CD4-positive, alpha-beta T cell treated with Interferon gamma for 1 hour (primary cell): ENCODE data around the gene CFAP99.
A peak's percentile ranks its signal among the peaks of the same experiment; 100 is the strongest.

Source experiments
- DNase-seq: peaks from one replicate; pipeline ENCODE4 v3.0.0-alpha.2; 2020

CFAP99 gene

DNA sequence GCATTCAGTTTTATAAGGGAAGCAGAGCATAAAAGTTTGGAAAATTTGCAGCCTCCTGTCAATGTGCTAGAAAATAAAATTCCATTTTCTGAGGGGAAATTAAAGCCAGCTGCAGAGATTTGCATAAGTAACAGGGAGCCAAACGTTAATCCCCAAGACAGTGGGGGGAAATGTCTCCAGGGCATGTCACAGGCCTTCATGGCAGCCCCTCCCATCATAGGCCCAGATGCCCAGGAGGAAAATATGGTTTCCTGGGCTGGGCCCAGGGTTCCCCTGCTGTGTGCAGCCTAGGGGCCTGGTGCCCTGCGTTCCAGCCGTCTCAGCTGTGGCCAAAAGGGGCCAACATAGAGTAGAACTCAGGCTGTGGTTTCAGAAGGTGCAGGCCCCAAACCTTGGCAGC lies 59.5 kb downstream of the CFAP99 start:
- no peak for DNase-seq

DNA sequence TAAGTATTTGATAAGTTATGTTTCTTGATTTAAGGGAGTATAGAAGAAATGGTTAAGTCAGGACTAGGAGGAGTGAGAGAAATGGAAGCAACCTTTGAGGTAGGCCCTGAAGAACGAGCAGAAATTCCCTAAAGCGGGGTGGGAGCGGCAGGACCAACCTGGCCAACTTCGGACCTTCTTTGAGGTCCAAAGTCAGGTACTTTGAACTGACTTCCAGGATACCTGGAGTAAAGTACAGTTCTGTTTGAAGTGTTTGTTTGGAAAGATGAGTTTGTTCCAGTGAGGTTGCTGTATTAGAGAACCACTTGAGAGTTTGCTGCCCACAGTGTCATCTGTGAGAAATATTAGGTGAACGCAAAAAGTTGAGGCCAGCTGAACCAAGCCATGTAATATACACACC lies 61.9 kb downstream of the CFAP99 start:
- DNase-seq, result no peak

DNA sequence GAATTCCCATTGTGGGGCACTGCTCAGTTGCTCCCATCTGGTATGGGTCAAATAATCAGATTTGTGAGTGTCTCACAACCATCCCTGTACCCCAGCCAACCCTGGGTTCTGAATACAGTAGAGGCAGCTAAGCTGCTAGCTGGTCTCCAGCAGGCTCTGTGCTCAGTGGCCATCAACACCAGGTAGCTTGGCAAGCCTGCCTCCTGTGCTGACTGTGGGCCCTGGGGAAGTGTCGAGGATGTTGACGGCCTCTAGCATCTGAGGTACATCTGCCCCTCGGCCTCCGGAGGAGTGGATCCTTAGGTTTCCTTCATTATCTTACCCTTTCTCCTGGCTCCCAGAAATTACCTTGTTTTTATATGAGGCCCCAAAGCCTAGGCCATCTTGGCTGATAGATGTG lies 63.4 kb downstream of the CFAP99 start:
- no peak for DNase-seq

DNA sequence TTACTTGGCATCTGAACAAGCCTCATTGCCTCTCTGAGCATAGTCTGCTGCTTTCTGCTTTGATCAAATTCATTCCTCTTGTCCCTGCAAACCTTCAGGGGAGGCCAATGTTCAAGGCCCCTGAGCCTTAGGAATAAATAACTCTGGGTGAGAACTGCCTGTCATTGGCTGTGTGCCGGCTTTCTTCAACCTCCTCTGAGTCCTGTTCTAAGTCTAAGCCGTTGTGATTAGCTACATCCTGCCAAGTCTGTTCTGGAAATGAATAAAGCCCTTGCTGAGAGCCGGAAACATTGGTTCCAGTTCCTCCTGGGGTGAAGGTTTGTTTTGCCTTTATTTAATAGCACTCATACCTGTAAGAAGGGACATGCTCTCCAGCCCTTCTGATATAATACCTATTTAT lies 63.9 kb downstream of the CFAP99 start:
- DNase-seq, result no peak

DNA sequence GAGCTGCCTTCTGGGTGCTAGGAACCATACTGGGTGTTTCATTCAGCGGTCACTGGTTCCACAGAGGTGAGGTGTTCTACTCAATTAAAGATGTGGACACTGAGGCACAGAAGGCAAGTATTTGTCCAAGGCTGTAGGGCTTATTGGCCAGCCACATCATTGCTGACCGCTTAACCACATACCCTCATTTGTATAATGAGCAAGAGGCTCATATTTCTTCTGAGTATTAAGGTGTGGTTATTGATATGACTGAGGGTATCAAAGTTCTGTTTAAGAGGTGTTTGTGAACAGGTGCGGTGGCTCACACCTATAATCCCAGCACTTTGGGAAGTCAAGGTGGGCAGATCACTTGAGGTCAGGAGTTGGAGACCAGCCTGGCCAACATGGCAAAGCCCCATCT lies 64.5 kb downstream of the CFAP99 start:
- DNase-seq, result no peak

DNA sequence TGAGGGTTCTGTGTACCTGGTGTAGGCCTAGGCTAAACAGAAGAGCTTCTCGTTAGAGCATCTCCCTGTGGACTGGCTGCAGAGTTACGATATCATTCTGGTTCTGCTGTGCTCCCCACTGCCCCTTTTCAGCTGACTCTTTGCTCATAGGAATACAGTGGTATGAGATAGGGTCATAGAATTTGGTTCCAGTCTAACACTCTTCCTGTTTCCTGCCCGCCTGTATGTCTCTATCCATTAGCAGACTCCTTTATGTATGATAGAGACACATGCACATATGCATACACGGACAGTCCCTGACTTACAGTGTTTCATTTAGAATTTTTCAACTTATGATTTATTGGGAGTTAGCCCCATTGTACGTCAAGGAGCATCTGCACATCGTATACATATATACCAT lies 65.4 kb downstream of the CFAP99 start:
- DNase-seq, result no peak

DNA sequence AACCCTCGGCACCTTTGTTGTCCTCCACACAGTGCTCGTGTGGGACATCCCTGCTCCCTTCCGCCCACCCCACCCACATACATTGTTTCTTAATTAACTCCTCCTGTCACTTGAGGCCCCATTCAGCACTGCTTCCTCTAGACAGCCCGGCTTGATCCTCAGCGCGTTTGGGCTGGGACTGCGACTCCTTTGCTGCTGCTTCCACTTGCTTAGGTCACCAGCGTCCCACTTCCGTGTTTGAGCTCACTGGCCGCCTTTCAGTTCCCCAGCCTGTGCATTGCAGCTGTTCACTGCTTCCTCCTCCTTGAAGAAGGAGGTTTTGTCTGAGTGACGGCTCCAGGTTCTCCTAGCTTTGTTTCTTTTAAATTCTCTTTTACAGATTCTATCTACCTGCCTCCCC lies 66.2 kb downstream of the CFAP99 start:
- peak; percentile 80 for DNase-seq

DNA sequence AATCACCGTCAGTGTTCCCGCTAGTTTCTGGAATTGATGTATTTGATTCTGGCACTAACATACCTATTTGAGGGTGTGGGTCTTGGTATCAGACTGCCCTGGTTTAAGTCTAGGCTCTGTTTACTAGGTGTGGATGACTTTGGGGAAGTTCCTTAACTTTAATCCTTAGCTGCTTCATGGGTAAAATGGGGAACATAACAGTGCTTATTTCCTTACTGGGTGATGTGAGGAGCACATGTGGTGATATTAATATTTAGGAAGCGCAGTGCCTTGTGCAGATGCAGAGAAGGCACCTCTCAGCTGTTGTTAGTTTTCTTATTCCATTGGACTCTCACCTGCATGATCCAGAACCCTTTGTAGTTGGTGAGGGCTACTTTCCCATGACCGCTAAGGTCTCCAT lies 67.2 kb downstream of the CFAP99 start:
- no peak for DNase-seq

DNA sequence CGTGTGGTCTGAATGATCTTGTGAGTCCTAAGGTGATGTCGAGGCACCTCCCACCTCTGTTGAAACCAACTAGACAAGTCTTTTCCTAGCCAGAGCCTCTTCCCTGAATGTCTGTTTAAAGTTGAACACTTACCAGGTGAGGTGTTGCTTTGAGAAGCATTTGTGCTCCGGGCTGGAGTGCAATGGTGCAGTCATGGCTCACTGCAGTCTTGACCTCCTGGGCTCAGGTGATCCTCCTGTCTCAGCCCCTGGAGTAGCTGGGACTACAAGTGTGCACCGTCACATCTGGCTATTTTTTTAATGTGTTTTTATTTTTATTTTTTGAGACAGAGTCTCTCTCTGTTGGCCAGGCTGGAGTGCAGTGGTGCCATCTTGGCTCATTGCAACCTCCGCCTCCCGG lies 68.2 kb downstream of the CFAP99 start:
- DNase-seq, result no peak

DNA sequence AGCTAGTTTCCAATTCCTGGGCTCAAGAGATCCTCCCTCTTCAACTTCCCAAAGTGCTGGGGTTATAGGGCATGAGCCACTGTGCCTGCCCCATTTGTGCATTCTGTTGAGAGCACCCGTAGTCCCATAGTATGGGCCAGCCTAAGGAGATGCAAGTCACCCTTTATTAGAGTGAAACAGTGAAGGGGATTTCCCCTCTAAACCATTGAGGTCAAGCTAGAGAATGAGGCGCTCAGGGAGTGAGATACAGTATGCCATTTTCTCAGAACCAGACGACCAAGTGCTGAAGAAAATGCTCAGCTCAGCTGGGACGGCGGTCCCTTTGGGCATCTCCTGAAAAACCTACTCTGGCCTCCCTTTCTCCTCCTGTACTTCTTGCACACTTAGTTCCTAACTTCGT lies 68.9 kb downstream of the CFAP99 start:
- no peak for DNase-seq

DNA sequence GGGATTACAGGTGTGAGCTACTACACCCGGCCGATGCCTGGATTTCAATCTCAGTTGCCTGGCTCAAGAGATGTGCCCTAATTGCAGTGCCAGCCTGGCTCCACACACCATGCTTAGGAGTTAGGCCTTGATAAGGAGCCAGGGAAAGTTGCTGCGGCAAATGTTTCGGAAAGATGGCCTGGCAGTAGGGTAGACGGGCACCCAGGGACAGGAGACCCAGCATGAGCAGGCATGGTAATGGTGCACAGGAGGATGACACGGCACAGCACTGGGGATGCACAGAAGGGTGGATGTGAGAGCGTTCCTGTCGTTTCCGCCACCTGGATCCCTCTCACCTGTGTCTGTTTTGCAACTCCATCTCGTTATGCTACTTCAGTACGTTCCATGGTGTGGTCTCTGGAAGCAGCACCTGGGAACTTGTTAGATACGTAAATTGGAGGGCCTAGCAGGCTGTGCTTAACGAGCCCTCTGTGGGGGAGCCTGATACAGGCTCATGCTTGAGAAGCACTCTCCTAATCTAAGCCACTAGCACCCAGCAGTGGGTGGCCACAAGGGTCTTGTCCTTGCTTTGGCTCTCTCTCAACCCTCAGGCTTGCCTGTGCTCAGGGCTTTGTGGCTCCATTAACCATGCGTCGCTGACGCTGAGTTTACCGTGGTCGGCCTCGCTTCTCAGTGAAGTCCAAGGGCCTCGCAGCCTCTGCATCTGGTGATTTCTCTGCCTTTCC lies 70.5 kb downstream of the CFAP99 start:
- no peak for DNase-seq

DNA sequence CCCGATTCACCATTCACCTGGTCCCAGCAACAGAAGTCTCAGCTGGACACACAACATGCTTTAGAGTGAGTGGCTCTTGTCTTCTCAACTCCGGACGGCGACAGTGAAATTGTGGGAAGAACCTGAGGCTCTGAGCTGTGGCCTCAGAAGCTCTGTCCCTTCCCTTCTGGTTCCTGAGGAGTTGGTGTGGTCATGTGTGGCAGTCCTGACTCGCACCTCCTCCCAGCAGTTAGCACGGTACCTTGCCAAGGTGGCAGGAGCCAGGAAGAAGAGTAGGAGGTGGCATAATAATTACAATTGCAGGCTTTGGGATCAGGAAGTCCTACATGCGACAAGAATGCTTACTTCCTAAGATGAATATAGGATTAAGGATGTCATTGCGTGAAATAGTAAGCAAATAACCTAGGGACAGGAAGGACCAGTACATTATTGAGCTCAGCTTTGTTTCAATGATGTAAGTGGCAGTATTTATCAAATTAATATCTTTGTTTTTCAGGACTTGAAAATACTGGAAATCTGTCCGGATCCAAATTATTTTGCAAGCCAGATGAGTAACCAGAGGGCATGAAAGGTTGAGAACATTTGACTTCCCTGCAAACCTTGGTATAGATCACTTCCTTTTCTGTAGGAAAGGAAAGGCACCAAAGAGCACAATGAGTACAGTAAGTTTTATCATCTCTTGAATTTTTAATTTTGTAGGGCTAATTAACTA lies 71.2 kb downstream of the CFAP99 start:
- DNase-seq, result no peak

DNA sequence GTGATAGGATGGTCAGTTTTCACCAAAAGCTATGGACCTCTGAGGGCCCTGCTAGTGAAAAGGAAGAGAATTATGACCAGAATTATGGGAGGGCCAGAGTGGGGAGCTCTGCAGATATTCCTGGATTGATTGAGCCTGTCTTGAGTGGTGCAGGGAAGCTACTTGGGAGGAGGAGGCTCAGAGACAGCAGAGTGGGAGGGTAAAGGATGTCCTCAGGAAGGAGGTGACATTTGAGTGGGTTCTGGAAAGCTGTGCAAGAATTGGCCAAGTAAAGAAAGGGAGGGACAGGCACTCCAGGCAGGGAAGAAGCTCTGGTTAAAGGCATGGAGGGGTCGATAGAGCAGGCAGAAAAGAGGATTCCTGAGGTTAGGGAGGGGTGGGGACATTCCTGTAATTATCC lies 74.2 kb downstream of the CFAP99 start:
- no peak for DNase-seq

DNA sequence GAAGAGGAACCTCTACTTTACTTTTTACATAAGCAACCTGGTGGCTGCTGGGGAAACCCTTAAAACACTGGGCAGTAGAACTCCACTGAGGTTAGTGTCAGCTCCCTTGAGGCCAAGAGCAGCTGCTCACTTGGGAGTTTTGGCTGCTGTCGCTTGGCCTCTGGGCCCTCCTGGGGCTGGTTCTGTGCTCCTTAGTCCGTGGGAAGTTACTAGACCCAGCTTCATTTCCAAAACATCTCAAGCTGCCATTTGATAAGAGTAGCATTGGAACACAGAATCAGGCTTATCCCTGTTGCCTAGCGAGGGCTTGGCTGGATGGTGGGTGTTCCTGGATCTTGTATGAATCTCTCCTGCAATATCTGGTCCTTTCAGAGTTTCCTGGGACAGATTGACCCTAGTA lies 76.2 kb downstream of the CFAP99 start:
- DNase-seq, result no peak

DNA sequence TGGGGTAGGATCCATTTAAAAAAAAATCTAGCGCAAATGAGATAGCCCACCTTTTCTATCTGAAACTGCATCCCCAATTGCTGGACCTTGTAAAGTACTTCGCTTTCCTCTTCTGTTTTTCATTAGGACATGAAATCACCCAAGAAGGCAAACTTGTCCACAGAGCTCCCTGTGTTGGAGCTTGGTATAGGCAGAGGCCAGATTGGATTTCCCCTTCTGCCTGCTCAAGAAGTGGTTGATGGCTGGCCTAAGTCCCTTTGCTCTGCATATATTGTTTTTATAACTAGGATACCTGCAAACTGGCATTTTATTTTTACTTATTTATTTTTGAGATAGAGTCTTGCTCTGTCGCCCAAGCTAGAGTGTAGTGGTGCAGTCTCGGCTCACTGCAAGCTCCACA lies 78.6 kb downstream of the CFAP99 start:
- DNase-seq, result no peak

DNA sequence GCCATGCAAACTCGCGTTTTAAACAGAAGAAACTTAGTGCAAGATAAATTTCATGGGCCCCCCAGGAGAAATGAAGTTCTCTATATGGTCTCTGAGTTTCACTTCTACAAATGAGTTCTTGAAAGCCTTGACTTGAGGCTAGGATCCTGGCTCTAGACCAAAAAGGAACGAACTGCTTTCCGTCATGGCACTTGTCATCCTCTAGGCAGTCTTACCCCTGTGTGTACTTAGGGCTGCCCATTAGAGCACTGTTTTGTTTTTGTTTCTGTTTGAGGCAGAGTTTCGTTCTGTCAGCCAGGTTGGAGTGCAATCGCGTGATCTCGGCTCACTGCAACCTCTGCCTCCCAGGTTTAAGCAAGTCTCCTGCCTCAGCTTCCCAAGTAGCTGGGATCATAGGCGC lies 79.2 kb downstream of the CFAP99 start:
- peak; percentile 20 for DNase-seq

DNA sequence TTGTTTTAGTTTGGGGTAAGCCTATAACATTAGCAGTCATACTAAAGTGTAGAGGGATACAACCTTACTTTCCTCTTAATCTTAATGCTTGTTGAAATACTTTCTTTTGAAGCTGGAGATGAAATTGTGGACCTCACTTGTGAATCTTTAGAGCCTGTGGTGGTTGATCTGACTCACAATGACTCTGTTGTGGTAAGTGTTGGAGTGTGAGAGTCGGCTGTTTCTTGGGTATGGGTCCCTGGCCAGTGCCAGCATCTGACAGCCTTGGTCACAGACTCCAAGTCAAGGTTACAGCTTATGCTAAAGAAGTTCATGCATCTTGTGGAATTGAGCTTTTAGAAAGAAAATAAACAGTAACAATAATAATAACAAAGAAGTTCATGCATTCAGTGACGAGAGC lies 81.8 kb downstream of the CFAP99 start:
- DNase-seq, result no peak

DNA sequence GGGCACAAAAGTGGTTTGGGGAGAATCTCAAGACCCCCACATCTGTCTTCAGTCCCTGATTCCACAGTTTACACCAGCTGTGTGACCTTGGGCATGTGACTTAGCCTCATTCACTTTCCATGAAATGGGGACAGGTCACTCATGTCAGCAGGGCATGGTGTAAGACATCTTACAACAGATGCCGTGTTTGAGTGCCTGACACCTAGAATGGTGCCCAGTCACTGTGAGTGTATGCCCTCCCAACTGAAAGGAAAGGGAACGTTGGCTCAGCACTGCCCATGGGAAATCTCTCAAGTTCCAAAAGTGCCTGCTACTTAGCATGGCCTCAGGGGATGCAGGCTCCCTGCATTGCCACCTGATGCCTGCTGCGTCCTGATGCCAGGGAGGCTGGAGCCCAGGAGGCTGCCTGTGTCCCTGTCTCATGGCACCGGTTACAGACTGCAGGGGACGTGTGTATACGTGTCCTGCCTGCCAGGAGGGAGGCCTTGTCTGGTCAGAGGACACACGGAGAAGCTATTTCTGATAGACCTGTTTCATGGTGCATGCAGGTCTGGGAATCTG lies 82.4 kb downstream of the CFAP99 start:
- DNase-seq, result no peak

DNA sequence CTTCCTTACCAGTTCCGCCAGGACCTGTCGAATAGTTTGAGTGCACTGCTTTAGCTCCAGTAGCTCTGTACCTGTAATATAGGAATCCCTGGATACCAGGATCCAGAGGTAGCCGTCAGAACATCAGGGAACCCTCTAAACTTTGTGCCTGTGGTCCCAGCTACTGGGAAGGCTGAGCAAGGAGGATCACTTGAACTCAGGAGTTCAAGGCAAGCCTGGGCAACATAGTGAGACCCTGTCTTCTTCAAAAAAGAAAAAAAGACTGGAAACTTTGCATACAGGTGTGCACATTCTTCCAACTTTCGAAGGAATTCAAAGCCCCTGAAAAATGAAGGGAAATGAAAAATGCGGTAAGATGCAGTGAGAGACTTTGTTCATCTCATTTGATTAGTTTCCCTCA lies 85.1 kb downstream of the CFAP99 start:
- no peak for DNase-seq

DNA sequence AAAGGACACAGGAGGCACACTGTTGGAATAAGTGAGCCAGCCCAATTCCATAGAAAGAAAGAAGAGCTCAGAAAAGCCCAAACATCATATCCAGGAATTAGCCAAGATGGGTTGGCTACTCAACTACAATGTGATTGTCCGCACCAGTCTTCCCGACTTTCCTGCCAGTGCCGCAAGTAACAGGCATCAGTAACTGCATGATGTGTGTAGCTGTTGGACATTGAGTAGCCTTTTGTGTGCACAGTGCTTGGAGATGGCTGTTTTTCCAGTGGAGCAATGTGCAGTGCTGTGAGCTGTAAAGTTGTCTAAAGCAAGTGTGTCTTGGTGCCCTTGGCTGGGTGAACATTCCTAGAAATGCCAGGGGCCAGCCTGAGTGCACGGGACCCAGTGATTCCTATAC lies 88.5 kb downstream of the CFAP99 start:
- no peak for DNase-seq

DNA sequence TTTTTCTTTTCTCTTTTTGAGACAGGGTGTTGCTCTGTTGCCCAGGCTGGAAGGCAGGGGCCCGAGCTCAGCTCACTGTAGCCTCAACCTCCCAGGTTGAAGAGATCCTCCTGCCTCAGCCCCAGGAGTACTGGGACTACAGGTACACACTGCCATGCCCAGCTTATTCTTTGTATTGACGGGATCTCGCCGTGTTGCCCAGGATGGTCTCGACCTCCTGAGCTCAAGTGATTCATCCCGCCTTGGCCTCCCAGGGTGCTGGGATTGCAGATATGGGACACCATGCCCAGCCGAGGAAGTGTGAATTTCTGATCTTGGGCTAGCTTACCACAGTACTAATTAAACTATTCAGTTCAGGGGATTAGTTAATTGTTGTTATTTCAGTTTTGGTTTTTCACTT lies 89.1 kb downstream of the CFAP99 start:
- DNase-seq, result no peak

DNA sequence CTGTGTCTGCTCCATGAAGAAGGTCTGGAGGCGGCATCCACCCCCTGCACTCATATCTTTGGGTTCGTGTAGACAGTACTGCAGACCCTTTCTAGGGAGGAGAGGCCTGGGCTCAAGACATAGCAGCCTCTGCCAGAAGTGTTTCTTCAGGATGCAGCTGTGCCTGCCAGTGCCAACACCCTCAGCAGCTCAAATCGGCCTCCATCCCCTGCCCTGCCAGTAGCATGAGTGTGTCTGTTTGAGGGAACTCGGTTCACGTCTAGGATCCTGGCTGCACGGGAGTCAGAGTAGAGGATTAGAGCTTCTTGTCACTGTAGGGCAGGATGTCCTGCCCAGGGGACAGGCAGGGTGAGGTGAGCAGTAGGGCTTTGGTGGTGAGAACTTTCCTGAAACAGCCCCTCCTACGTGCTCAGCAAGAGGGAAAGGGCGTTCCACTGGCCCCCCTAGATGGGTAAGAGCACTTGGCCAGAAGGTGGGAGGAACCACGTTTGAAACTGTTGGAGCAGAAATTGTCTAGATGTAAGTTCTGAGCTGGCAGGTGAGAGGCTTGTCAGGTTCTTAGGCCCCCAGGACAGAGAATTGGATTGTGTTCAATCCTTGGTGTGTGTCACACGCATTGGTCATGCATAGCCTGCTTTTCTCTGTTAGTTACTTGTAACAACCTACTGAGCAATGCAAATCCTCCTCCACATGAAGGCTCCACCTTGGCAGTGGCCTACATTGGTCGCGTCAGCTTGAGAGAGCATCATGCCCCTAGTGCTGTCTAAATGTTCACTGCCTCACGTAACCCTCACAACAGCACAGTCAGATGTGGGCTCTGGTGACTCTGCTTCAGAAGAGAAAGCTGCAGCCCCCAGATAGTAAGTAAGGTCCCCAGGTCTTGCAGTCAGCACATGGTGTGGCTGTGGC lies 91.8 kb downstream of the CFAP99 start:
- DNase-seq, result no peak

DNA sequence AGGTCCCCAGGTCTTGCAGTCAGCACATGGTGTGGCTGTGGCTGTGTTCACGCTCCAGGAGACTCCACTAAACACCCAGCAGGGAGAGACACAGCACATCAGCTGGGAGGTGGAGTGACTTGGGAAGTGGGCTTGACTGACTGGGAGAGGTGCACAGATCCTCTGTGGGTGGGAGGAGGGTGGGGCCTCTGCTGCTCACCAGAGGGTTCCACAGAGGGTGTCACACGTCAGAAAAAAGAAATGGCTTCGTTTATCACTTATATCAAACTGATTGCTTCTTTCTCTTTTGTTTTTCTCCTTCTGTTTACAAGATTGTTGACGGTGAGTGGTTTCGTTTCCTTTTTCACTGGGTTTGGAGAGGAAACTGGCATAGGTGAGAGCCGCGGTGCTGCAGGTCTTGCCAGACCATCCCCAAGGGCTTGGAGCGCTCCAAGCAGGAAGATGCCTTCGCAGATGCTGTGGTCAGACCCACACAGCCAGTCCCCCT lies 92.9 kb downstream of the CFAP99 start:
- DNase-seq, result no peak
